NCI-H748 treated with DMSO at 0.1 percent for 48 hours (cell line): ENCODE data around the gene WWOX.

Experiments used
- DNase-seq: peaks from one replicate; lab custom pipeline; 2025; lab: John Stamatoyannopoulos, UW

The WWOX gene

DNA sequence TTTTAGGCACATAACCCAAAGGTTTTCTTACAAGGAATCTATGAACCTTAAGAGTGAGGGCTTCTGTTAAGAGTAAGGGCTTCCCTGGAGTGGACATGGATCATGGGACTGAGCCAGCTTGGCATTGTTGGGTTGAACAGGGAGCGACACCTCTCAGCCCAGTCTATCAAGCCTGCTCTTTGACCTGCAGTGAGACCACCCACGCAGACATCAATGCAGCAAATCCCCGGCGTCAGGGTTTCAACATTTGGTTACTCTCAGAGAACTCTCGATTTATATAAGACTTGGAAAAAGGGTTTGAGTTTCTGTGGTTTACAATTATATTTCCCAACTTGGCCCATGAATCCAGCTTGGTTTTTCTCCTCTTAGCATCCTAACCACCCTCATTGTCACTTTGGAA, 299.9 kb downstream of the WWOX start:
- DNase-seq, result no peak

GRCh38 chr16:78402833-78403232, 303.4 kb downstream of the WWOX start:
- no peak for DNase-seq

GRCh38 chr16:78405040-78405439, 305.6 kb downstream of the WWOX start:
- no peak for DNase-seq

DNA sequence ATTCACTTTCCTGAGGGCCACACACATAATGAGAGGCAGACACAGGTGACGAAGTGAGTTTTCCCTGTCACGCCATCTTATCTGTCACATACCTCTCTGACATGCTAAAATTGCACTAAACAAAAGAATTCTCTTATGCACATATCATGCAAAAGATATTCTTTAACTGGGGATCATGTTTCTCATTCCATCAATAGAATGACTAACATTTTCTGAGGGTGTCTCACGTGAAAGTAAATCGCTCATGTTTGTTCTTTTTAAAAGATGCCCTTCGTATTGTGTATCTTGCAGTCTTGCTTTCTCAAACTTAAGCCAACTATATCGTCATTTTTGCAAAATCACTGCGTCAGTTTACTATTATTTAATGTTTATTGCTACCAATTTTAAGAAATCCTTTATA, 306.4 kb downstream of the WWOX start:
- no peak for DNase-seq

- DNase-seq, result no peak
These were observed 307.7 kb downstream of the WWOX start for GRCh38 chr16:78407191-78407590.

- no peak for DNase-seq
These were observed 314.2 kb downstream of the WWOX start for GRCh38 chr16:78413651-78414050.

DNA sequence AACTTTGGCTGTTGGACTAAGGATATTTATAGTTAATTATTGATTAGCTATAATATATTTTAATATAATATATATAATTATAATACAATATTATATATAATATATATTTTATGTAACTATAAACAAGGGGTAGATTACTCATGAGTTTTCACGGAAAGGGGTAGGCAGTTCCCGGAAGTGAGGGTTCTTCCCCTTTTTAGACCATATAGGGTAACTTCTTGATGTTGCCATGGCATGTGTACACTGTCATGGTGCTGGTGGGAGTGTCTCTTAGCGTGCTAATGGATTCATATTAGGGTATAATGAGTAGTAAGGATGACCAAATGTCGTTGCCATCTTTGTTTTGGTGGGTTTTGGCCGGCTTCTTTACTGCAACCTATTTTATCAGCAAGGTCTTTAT, 315.6 kb downstream of the WWOX start:
- DNase-seq, result no peak

DNA sequence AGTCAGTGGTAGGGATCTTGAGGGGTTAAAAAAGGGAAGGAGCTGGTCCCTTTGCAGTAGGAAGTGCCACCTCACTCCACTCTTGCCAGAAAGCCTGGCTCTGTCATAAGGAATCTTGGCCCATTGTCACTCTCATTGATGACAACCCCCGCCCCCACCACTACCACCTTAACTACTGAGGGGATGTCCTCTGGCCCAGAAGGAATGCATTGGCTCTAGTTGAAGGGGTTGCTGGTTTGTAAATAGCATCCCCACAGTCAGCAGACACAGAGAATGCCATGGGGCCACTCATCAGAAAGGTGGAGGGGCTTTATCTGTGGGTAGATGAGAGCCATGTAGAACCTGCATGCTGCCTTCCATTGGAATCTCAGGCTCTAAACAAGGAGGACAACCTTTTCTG, 316.2 kb downstream of the WWOX start:
- no peak for DNase-seq

DNA sequence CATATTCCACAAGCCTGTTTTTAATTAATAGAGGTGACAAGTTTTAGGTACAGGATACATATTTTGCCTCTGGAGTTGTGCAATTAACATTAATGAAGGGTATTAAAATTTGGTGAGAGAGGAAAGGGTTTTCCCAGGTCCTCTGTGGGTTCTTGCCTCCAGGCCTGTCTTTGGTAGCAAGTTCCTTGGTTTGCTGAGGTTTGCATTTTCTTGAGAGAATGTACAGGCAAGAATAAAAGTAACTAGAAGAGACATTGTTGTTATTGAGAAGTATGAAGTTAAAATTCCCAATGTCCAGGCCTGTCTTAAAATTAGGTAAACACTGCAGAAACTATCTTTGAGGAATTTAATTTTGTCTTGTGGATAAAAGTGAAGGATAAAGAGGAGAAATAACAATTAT, 316.9 kb downstream of the WWOX start:
- no peak for DNase-seq

GRCh38 chr16:78421181-78421708, 321.8 kb downstream of the WWOX start:
- DNase-seq, result no peak

- no peak for DNase-seq
These were observed 325.8 kb downstream of the WWOX start for GRCh38 chr16:78425281-78425680.

- no peak for DNase-seq
These were observed 326.5 kb downstream of the WWOX start for GRCh38 chr16:78425891-78426510.

- no peak for DNase-seq
These were observed 328.7 kb downstream of the WWOX start for GRCh38 chr16:78428193-78428592.

DNA sequence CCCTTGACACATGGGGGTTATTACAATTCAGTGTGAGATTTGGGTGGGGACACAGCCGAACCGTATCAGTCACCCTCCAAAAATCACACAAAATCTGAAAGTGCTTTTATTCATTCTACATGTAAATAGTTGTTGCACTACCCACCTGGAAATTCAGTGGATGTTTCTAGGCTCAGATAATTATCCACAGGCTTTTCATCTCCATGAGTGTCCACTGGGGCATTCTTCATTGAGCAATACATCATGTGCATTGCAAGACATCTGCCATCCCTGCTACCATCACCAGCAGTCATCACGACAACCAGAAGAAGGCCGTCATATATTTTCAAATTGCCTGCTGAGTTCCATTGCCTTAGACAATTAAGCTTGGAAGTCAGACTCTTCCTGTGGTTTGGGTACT, 330.8 kb downstream of the WWOX start:
- no peak for DNase-seq

GRCh38 chr16:78431004-78431670, 331.7 kb downstream of the WWOX start:
- no peak for DNase-seq

DNA sequence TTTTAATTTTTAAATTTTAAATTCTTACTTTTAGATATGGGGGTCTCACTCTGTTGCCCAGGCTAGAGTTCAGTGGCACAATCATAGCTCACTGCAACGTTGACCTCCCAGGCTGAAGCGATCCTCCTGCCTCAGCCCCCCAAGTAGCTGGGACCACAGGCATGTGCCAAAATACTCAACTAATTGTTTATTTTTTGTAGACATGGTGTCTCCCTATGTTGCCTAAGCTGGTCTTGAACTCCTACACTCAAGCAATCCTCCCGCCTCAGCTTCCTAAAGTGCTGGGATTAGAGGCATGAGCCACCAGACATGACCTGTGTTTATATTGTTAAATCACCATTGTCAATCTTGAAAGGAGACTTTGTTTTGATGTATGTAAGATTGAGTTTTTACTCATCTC, 332.2 kb downstream of the WWOX start:
- DNase-seq, result no peak

DNA sequence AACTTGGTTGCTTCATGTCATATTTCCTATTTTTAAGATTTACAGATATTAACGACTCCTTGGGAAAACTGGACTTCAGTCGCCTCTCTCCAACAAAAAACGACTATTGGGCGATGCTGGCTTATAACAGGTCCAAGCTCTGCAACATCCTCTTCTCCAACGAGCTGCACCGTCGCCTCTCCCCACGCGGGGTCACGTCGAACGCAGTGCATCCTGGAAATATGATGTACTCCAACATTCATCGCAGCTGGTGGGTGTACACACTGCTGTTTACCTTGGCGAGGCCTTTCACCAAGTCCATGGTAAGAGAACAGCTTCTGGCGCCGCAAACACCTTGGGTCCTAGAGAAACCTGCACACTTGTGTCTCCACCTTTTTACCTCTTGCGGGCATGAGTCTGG, 333.0 kb downstream of the WWOX start:
- DNase-seq, result no peak

GRCh38 chr16:78433116-78433515, 333.7 kb downstream of the WWOX start:
- DNase-seq, result no peak

- DNase-seq, result no peak
These were observed 334.9 kb downstream of the WWOX start for GRCh38 chr16:78434401-78434800.

- DNase-seq, result no peak
These were observed 335.8 kb downstream of the WWOX start for GRCh38 chr16:78435260-78435659.

DNA sequence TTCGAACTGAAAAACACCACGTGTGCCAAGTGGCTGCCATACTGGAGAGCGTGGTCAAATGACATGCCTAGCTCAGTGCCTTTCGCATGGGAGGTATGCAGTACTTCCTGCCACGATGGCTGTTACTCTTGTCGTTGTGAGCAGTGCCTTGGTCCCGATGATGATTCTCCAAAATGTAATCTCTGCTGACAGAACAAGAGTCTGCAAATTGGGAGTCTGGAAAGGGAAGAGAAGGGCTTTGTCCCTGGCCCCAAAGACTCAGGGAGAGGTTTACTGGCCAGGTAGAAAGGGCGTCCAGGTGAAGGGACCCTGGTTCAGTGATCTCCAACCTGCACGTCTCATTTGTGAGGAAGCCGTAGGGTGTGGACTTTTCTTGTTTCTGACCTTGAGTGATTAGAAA, 336.6 kb downstream of the WWOX start:
- DNase-seq, result no peak

DNA sequence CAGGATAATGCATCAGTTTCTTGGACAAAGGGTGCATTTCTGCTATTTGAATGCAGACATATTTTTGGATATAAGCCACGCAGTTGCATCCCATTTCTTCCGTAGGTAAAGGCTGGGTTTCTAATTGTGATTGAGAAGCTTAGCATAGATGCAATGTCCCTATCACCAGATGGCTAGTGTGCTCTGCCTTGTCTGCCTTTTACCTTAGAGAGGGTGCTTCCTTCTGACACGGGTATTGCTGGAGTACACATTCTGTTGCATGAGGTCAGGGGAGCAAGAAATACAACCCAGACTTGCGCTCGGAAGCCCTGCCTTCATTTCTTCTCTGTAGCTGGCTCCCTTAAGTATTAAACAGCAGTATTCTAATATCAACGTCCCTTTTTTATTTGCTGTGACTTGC, 337.4 kb downstream of the WWOX start:
- no peak for DNase-seq

- DNase-seq, result no peak
These were observed 338.0 kb downstream of the WWOX start for GRCh38 chr16:78437352-78437968.
